GM12891 (cell line): ENCODE measurements around the gene RAB11B.
"Not testable (repeated sequence)": the region's sequence is repeated elsewhere in the genome, so short reads cannot be mapped to it uniquely, and the experiment has no call there.

Experiments used
- PAX5 ChIP-seq: IDR thresholded peaks from 2 replicates; pipeline ENCODE4 v1.6.1; 2011; ENCODE audit warnings: low read length, moderate library complexity, mild to moderate bottlenecking; ENCODE audit not compliant: insufficient read depth, severe bottlenecking
- POLR2A ChIP-seq: IDR thresholded peaks from 2 replicates; pipeline ENCODE4 v1.6.1; 2011; ENCODE audit warnings: low read depth, low read length, control low read depth
- POLR2AphosphoS5 ChIP-seq: IDR thresholded peaks from 2 replicates; pipeline ENCODE4 v1.6.1; 2011; ENCODE audit warnings: low read depth, low read length, control low read depth
- SPI1 ChIP-seq: IDR thresholded peaks from 2 replicates; pipeline ENCODE4 v1.6.1; 2011; ENCODE audit warnings: low read depth, low read length, control low read depth
- TAF1 ChIP-seq: IDR thresholded peaks from 2 replicates; pipeline ENCODE4 v1.6.1; 2011; ENCODE audit warnings: low read depth, low read length, control low read depth

DNA sequence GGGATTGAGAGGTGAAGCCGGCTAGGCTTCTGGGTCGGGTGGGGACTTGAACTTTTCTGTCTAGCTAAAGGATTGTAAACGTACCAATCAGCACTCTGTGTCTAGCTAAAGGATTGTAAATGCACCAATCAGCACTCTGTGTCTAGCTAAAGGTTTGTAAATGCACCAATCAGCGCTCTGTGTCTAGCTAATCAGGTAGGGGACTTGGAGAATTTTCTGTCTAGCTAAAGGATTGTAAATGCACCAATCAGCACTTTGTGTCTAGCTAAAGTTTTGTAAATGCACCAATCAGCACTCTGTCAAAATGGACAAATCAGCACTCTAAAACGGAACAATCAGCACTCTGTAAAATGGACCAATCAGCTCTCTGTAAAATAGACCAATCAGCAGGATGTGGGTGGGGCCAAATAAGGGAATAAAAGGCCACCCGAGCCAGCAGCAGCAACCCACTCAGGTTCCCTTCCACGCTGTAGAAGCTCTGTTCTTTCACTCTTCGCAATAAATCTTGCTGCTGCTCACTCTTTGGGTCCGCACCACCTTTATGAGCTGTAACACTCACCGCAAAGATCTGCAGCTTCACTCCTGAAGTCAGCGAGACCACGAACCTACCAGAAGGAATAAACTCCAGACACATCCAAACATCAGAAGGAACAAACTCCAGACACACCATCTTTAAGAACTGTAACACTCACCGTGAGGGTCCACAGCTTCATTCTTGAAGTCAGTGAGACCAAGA lies 10.8 kb upstream of the RAB11B start:
- not testable (repeated sequence) for TF ChIP-seq POLR2AphosphoS5, TAF1, PAX5, POLR2A, SPI1
